ENCODE results near the gene SEMA4D. TPM values are rescaled to one million over a fixed set of nuclear protein-coding genes. Genes with fewer than 3 reads are reported as not detected.

SEMA4D gene
- total and polyA plus RNA-seq, 9 of the 15 experiments (the other 6 are each of a cell fraction or from before 2014, with no cell fraction given): 0.38 to 5.1 (median 1.8) TPM

- POLR2A ChIA-PET: no interaction called here
- whole genome bisulfite sequencing (ENCODE audit: insufficient coverage, low coverage, missing lambda C conversion rate): 0% methylated on average over 3 of the region's 3 CpGs
- TF ChIP-seq CUX1 (CRISPR knock-in tag; IDR thresholded peaks at IDR 0.05) (no peak), ZSCAN32 (CRISPR knock-in tag; IDR thresholded peaks at IDR 0.05) (no peak), XRCC5 (IDR thresholded peaks at IDR 0.05; ENCODE audit: low read depth, low read length) (no peak), POU5F1 (IDR thresholded peaks at IDR 0.05; ENCODE audit: borderline replicate concordance, low read depth, low read length, partially characterized antibody) (no peak), HDAC6 (IDR thresholded peaks at IDR 0.05; ENCODE audit: low read depth, low read length) (no peak), PHF20 (IDR thresholded peaks at IDR 0.05; ENCODE audit: partially characterized antibody) (no peak), NONO (IDR thresholded peaks at IDR 0.05; ENCODE audit: low read depth in 2 of 2, low read length in 1 of 2) (no peak), ZNF184 (CRISPR knock-in tag; IDR thresholded peaks at IDR 0.05) (no peak), ELF4 (CRISPR knock-in tag; IDR thresholded peaks at IDR 0.05) (no peak), EGR1 (conservative IDR thresholded peaks at IDR 0.05) (no peak), ZNF224 (CRISPR knock-in tag; IDR thresholded peaks at IDR 0.05) (no peak), CLOCK (CRISPR knock-in tag; IDR thresholded peaks at IDR 0.05; ENCODE audit: borderline replicate concordance) (no peak), TSC22D4 (tag; IDR thresholded peaks at IDR 0.05) (no peak), OTX1 (CRISPR knock-in tag; IDR thresholded peaks at IDR 0.05) (no peak), NFXL1 (CRISPR knock-in tag; IDR thresholded peaks at IDR 0.05) (no peak)
Measured at GRCh38 chr9:89513837-89514236, 15.9 kb upstream of the SEMA4D start.

More at GRCh38 chr9:89513837-89514236, 15.9 kb upstream of the SEMA4D start:
- Histone ChIP-seq H3K9me3 (replicated peaks; ENCODE audit: control insufficient read depth, insufficient read depth, low read depth, low read length) (no peaks in the 10 kb centered on the region), H3K4me3 (no peak overlapping the region), H3K4me2 (ENCODE audit: insufficient read depth, low read length) (no peak overlapping the region), H3K27me3 (ENCODE audit: control insufficient read depth in 2 of 2, insufficient read depth in 2 of 2, low read length in 2 of 2) (peaks cover 0 to 13% of the 10 kb centered on the region in 2 experiments; a peak in 2 of 5 replicates), H3K9me1 (ENCODE audit: control insufficient read depth, insufficient read depth, low read length) (no peaks in the 10 kb centered on the region), H2AFZ (ENCODE audit: low read depth, low read length) (no peak overlapping the region), H3K27ac (ENCODE audit: extremely low read depth, low read depth, low read length) (no peak overlapping the region), H3K36me3 (ENCODE audit: control insufficient read depth, insufficient read depth, low read length) (no peaks in the 10 kb centered on the region), H3K4me1 (replicated peaks in 1 of 2; ENCODE audit: control insufficient read depth in 2 of 2, insufficient read depth in 2 of 2, low read length in 2 of 2) (no peaks in the 10 kb centered on the region), H4K20me1 (replicated peaks; ENCODE audit: control insufficient read depth, insufficient read depth, low read length) (no peaks in the 10 kb centered on the region), H3K79me2 (ENCODE audit: control insufficient read depth, insufficient read depth, low read length) (no peaks in the 10 kb centered on the region), H3K9ac (ENCODE audit: insufficient read depth in 1 of 2, low read depth in 2 of 2, low read length in 2 of 2) (no peak overlapping the region)
- no TSS peak for BruUV-seq (replicated peaks)
- DNase-seq (ENCODE audit: extremely low read depth in 1 of 4, low spot score in 3 of 4): no peak
- no peak for FAIRE-seq
- in situ Hi-C loops (cut with MboI) (no loop called here), intact Hi-C loops (cut with micrococcal nuclease) (no loop called here)
- CTCF ChIA-PET (ENCODE audit: low intra/inter-chr PET ratio): no interaction called here
- no peak for ATAC-seq

All from K562 (cell line).